Fibroblast of mammary gland (primary cell): ENCODE results near the gene GUCY1A2.
"Not testable (repeated sequence)": the region's sequence is repeated elsewhere in the genome, so short reads cannot be mapped to it uniquely, and the experiment has no call there.

ENCODE experiments used
- DNase-seq: peaks from one replicate; pipeline ENCODE4 v3.0.0-alpha.2; 2010; ENCODE audit warnings: low read depth
- H3K4me3 ChIP-seq: 2 replicates; pipeline ENCODE4 v1.5.1; 2011; ENCODE audit warnings: low read depth, mild to moderate bottlenecking, low read length, moderate library complexity; ENCODE audit not compliant: control insufficient read depth
- TF ChIP-seq, protein P1 (sequence below): conservative IDR thresholded peaks from 2 replicates; pipeline ENCODE4 v1.5.1; 2011; ENCODE audit warnings: low read depth, low read length, inconsistent platforms; ENCODE audit not compliant: control insufficient read depth, insufficient read depth

The GUCY1A2 gene, protein sequence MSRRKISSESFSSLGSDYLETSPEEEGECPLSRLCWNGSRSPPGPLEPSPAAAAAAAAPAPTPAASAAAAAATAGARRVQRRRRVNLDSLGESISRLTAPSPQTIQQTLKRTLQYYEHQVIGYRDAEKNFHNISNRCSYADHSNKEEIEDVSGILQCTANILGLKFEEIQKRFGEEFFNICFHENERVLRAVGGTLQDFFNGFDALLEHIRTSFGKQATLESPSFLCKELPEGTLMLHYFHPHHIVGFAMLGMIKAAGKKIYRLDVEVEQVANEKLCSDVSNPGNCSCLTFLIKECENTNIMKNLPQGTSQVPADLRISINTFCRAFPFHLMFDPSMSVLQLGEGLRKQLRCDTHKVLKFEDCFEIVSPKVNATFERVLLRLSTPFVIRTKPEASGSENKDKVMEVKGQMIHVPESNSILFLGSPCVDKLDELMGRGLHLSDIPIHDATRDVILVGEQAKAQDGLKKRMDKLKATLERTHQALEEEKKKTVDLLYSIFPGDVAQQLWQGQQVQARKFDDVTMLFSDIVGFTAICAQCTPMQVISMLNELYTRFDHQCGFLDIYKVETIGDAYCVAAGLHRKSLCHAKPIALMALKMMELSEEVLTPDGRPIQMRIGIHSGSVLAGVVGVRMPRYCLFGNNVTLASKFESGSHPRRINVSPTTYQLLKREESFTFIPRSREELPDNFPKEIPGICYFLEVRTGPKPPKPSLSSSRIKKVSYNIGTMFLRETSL

GRCh38 chr11:107018219-107018901, at the start of gene GUCY1A2:
TSS of gene GUCY1A2 (minus strand) at chr11:107018476. CDS start at chr11:107018055, 421 bp downstream.
- TF ChIP-seq, protein P1, sequence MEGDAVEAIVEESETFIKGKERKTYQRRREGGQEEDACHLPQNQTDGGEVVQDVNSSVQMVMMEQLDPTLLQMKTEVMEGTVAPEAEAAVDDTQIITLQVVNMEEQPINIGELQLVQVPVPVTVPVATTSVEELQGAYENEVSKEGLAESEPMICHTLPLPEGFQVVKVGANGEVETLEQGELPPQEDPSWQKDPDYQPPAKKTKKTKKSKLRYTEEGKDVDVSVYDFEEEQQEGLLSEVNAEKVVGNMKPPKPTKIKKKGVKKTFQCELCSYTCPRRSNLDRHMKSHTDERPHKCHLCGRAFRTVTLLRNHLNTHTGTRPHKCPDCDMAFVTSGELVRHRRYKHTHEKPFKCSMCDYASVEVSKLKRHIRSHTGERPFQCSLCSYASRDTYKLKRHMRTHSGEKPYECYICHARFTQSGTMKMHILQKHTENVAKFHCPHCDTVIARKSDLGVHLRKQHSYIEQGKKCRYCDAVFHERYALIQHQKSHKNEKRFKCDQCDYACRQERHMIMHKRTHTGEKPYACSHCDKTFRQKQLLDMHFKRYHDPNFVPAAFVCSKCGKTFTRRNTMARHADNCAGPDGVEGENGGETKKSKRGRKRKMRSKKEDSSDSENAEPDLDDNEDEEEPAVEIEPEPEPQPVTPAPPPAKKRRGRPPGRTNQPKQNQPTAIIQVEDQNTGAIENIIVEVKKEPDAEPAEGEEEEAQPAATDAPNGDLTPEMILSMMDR = no peak
- no peak for DNase-seq
- peak within 1 kb of the TSS; percentile 40 for H3K4me3 ChIP-seq

DNA sequence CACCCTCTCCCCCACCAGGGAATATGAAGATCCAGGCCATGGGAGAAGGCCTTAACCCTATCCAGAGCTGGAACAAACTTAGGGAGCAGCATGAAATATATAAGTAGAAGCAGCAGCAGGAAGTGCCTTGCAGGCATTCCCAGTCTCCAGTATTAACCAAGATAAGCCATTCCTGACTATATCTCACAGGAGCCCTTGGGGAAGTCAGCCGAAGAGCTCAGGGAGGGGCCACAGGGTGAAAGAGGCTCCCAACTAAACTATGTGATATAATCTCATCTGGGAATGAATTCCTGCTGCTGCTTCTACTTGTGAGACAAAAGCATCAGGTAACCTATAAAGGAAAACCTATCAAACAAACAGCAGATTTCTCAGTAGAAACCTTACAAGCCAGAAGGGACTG, 36.1 kb upstream of the GUCY1A2 start:
- TF ChIP-seq, protein P1 = no peak
- no peak for DNase-seq
- H3K4me3 ChIP-seq = no peak overlapping the region

GRCh38 chr11:107051332-107051731, 33.1 kb upstream of the GUCY1A2 start:
- not testable (repeated sequence) for H3K4me3 ChIP-seq, DNase-seq

DNA sequence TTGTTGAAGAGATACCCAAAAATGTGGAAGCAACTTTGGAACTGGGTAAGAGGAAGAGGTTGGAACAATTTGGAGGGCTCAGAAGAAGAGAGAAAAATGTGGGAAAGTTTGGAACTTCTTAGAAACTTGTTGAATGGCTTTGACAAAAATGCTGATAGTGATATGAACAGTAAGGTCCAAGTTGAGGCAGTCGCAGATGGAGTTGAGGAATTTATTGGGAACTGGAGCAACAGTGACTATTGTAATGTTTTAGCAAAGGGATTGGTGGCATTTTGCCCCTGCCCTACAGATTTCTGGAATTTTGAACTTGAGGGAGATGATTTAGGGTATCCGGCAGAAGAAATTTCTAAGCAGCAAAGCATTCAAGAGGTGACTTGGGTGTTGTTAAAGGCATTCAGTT, 32.6 kb upstream of the GUCY1A2 start:
- H3K4me3 ChIP-seq, DNase-seq: not testable (repeated sequence)

DNA sequence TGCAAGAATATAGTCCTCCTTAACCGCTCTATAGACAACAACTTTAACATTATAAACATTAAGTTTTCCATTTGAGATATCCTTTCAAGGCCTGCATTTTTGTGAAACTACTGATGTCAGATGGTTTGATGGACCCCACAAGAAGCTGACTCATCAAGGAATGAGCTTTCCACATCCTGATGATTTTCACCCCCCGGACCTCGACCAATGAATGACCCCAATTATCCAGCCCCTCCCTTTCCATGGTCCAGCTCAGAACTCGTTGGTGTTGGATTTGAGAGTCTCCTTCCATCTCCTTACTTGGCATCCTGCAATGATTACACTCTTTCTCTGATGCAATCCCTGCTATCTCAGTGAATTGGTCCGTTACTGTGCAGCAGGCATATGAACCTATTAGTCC, 31.8 kb upstream of the GUCY1A2 start:
- peak; percentile 41 for DNase-seq
- TF ChIP-seq, protein P1 = no peak
- no peak overlapping the region for H3K4me3 ChIP-seq

- TF ChIP-seq, protein P1 = no peak
- no peak overlapping the region for H3K4me3 ChIP-seq
- DNase-seq = peak; percentile 51
Observed at GRCh38 chr11:107044503-107044902, 26.2 kb upstream of the GUCY1A2 start.

- H3K4me3 ChIP-seq = no peak overlapping the region
- TF ChIP-seq, protein P1 = no peak
- DNase-seq = peak; percentile 98
Observed at GRCh38 chr11:107043242-107044006, 25.1 kb upstream of the GUCY1A2 start.
